HepG2 (cell line): ENCODE measurements around the gene TGFBI. TPM values are rescaled to one million over a fixed set of nuclear protein-coding genes. Genes with fewer than 3 reads are reported as not detected.

Experiments
- ATAC-seq: fragments of 200-7000 bp; cut with Tn5 transposase; 3 replicates; pipeline ENCODE4 v1.9.1; 2020; ENCODE audit warnings: mild to moderate bottlenecking, moderate library complexity
- BruUV-seq: library from RNA; stranded (reverse); fragments of 400-500 nt; replicated peaks from 2 replicates; lab custom pipeline; 2021; lab: Mats Ljungman, UMichigan
- CTCF ChIA-PET: fragments of 300-600 bp; formaldehyde crosslinking; extraction: SDS; loops from one replicate; lab custom pipeline; 2021; ENCODE audit warnings: low total read pairs, inconsistent platforms, low intra/inter-chr PET ratio; lab: Yijun Ruan, JAX
- POLR2A ChIA-PET: fragments of 350-600 bp; sonication (Branson Sonifier 250); formaldehyde crosslinking; loops from one replicate; lab custom pipeline; 2020; ENCODE audit warnings: antibody characterized with exemption, inconsistent platforms; lab: Yijun Ruan, JAX
- DNase-seq: peaks from one replicate; pipeline ENCODE4 v3.0.0-alpha.2; 2015; ENCODE audit warnings: low spot score
- FAIRE-seq: peaks from 3 replicates; lab custom pipeline; 2011; peaks lifted over from hg19 to GRCh38; lab: Jason Lieb, UNC
- H2AFZ ChIP-seq: one replicate; pipeline ENCODE4 v1.6.1; 2011; ENCODE audit warnings: low read length, inconsistent platforms
- H3K27ac ChIP-seq: fragments of 300-600 bp; 3 replicates; pipeline ENCODE4 v1.8.0; 2011; ENCODE audit warnings: mixed run types, mild to moderate bottlenecking, mixed read lengths, low read length, inconsistent platforms; ENCODE audit not compliant: insufficient read depth; ENCODE audit errors: extremely low read length
- H3K27me3 ChIP-seq, 2 experiments: fragments of 200-600 bp in 1 of 2; 2 replicates in 1 of 2; 3 replicates in 1 of 2; pipeline versions ENCODE4 v1.6.0 to v1.8.0; 2011; ENCODE audit warnings: low read length in 2 of 2, mild to moderate bottlenecking in 2 of 2, moderate library complexity in 2 of 2, inconsistent platforms in 1 of 2; ENCODE audit not compliant: insufficient read depth in 2 of 2, control insufficient read depth in 1 of 2
- H3K36me3 ChIP-seq, 2 experiments: fragments of 200-600 bp in 1 of 2; replicated peaks in 1 of 2; 2 replicates in 1 of 2; 3 replicates in 1 of 2; pipeline versions ENCODE4 v1.5.1 to v1.8.0; 2011; ENCODE audit warnings: low read length in 2 of 2, inconsistent platforms in 1 of 2; ENCODE audit not compliant: insufficient read depth in 2 of 2, control insufficient read depth in 1 of 2
- H3K4me1 ChIP-seq: 2 replicates; pipeline ENCODE4 v1.5.1; 2012; ENCODE audit warnings: low read length, inconsistent platforms; ENCODE audit not compliant: insufficient read depth
- H3K4me2 ChIP-seq: 2 replicates; pipeline ENCODE4 v1.6.0; 2011; ENCODE audit warnings: low read depth, low read length, inconsistent platforms
- H3K4me3 ChIP-seq, 3 experiments: fragments of 200-600 bp in 1 of 3; sonication (generic), shearing (Covaris generic) in 1 of 3; replicated peaks in 1 of 3; 2 replicates each; pipeline ENCODE4 v1.5.1; 2011 to 2016; ENCODE audit warnings: low read length in 3 of 3, inconsistent platforms in 2 of 3, low read depth in 2 of 3, mild to moderate bottlenecking in 2 of 3, control low read depth in 1 of 3, mixed read lengths in 1 of 3; ENCODE audit not compliant: insufficient read depth in 1 of 3
- H3K79me2 ChIP-seq: one replicate; pipeline ENCODE4 v1.6.1; 2011; ENCODE audit warnings: low read length, inconsistent platforms; ENCODE audit not compliant: insufficient read depth
- H3K9ac ChIP-seq: 2 replicates; pipeline ENCODE4 v1.6.0; 2011; ENCODE audit warnings: mild to moderate bottlenecking, low read depth, low read length, inconsistent platforms; ENCODE audit not compliant: insufficient read depth
- H3K9me3 ChIP-seq: 2 replicates; pipeline ENCODE4 v1.5.1; 2012; ENCODE audit warnings: mild to moderate bottlenecking, low read length
- H4K20me1 ChIP-seq: 2 replicates; pipeline ENCODE4 v1.6.0; 2011; ENCODE audit warnings: inconsistent platforms, mild to moderate bottlenecking, low read length, moderate library complexity; ENCODE audit not compliant: insufficient read depth
- ARNT ChIP-seq: fragments of 450-650 bp; IDR thresholded peaks from 2 replicates; pipeline ENCODE4 v1.6.1; 2017
- CBFB ChIP-seq: sonication (generic); formaldehyde crosslinking; IDR thresholded peaks from 2 replicates; pipeline ENCODE4 v1.4.0; 2020; ENCODE audit warnings: missing genetic modification reagents
- CREM ChIP-seq, 2 experiments: sonication (generic) in 1 of 2; formaldehyde crosslinking in 1 of 2; IDR thresholded peaks; 2 replicates each; pipeline versions ENCODE4 v1.4.0 to v1.6.1; 2016 to 2020; ENCODE audit warnings: antibody characterized with exemption in 1 of 2, mild to moderate bottlenecking in 1 of 2, missing genetic modification reagents in 1 of 2
- GABPB1 ChIP-seq: IDR thresholded peaks from 2 replicates; pipeline ENCODE4 v1.6.1; 2016; ENCODE audit warnings: mild to moderate bottlenecking, missing genetic modification reagents, moderate library complexity, missing compliant biosample characterization
- GPN1 ChIP-seq: sonication (generic); formaldehyde crosslinking; IDR thresholded peaks from 2 replicates; pipeline ENCODE4 v1.5.1; 2020; ENCODE audit warnings: missing genetic modification reagents, borderline replicate concordance
- GZF1 ChIP-seq: sonication (generic); formaldehyde crosslinking; IDR thresholded peaks from 2 replicates; pipeline ENCODE4 v1.5.1; 2020; ENCODE audit warnings: mild to moderate bottlenecking, missing genetic modification reagents
- JARID2 ChIP-seq: sonication (generic); formaldehyde crosslinking; IDR thresholded peaks from 2 replicates; pipeline ENCODE4 v1.8.1; 2023; ENCODE audit warnings: missing genetic modification reagents, inconsistent platforms; ENCODE audit not compliant: insufficient replicate concordance
- MIXL1 ChIP-seq: IDR thresholded peaks from 2 replicates; pipeline ENCODE4 v1.6.1; 2016
- NFRKB ChIP-seq: fragments of 450-650 bp; IDR thresholded peaks from 2 replicates; pipeline ENCODE4 v1.6.1; 2017
- PHB2 ChIP-seq: fragments of 450-650 bp; IDR thresholded peaks from 2 replicates; pipeline ENCODE4 v1.6.1; 2018; ENCODE audit not compliant: partially characterized antibody
- SP140L ChIP-seq: sonication (generic); formaldehyde crosslinking; IDR thresholded peaks from 2 replicates; pipeline ENCODE4 v1.4.0; 2020; ENCODE audit warnings: missing genetic modification reagents, borderline replicate concordance
- TAF1 ChIP-seq: sonication (generic); formaldehyde crosslinking; IDR thresholded peaks from 2 replicates; pipeline ENCODE4 v1.4.0; 2020; ENCODE audit warnings: missing genetic modification reagents
- ZBTB4 ChIP-seq: sonication (generic); formaldehyde crosslinking; IDR thresholded peaks from 2 replicates; pipeline ENCODE4 v1.4.0; 2020; ENCODE audit warnings: missing genetic modification reagents, mild to moderate bottlenecking, borderline replicate concordance
- ZBTB49 ChIP-seq: sonication (generic); formaldehyde crosslinking; IDR thresholded peaks from 2 replicates; pipeline ENCODE4 v1.4.0; 2020; ENCODE audit warnings: missing genetic modification reagents, borderline replicate concordance
- ZFYVE20 ChIP-seq: sonication (generic); formaldehyde crosslinking; IDR thresholded peaks from 2 replicates; pipeline ENCODE4 v1.8.0; 2023; ENCODE audit warnings: low read depth, mild to moderate bottlenecking, moderate library complexity, missing genetic modification reagents, borderline replicate concordance
- ZMAT3 ChIP-seq: sonication (generic); formaldehyde crosslinking; conservative IDR thresholded peaks from 2 replicates; pipeline ENCODE4 v1.7.0; 2021; ENCODE audit warnings: missing genetic modification reagents
- ZNF3 ChIP-seq: IDR thresholded peaks from 2 replicates; pipeline ENCODE4 v1.7.0; 2017; ENCODE audit warnings: inconsistent platforms
- ZNF33B ChIP-seq: sonication (generic); formaldehyde crosslinking; IDR thresholded peaks from 2 replicates; pipeline ENCODE4 v1.5.1; 2020; ENCODE audit warnings: mild to moderate bottlenecking, missing genetic modification reagents
- ZNF567 ChIP-seq: sonication (generic); formaldehyde crosslinking; IDR thresholded peaks from 2 replicates; pipeline ENCODE4 v1.8.1; 2023; ENCODE audit warnings: mild to moderate bottlenecking, missing genetic modification reagents, borderline replicate concordance
- ZNF607 ChIP-seq: sonication (generic); formaldehyde crosslinking; IDR thresholded peaks from 2 replicates; pipeline ENCODE4 v1.5.1; 2020; ENCODE audit warnings: missing genetic modification reagents, mild to moderate bottlenecking, borderline replicate concordance
- WGBS: methylation state at CpG from one replicate; pipeline ENCODE4 v1.1.6; 2017; ENCODE audit warnings: low lambda C conversion rate; 5-methylcytosine and 5-hydroxymethylcytosine counted together
- in situ Hi-C: cut with HindIII; loops from 2 replicates; pipeline ENCODE4 v1.10.0; 2017; ENCODE audit warnings: low pct_unique_long_range_greater_than_20kb; ENCODE audit not compliant: extremely low pct_ligation_motif_present
- intact Hi-C: fragments of 100-400 bp; cut with micrococcal nuclease; formaldehyde crosslinking; loops from one replicate; pipeline ENCODE4 v1.10.0; 2022; ENCODE audit not compliant: unreplicated experiment
- polyA plus RNA-seq, 8 experiments: library from polyadenylated mRNA; depleted of rRNA in 3 of 8; stranded (reverse) in 7 of 8; unstranded in 1 of 8; fragments of >200 nt; fragmentation: Illumina TruSeq in 4 of 8; extraction: Trizol in 4 of 8; gene quantifications; 2 replicates each; pipeline versions ENCODE4 v1.2.1 to v1.2.3, GENCODE V29; 2011 to 2016; ENCODE audit warnings: low read depth in 4 of 8, missing spikeins in 1 of 8, mixed read lengths in 1 of 8; ENCODE audit not compliant: insufficient read depth in 1 of 8
- total RNA-seq, 5 experiments: library from RNA; depleted of rRNA; stranded (reverse); fragments of >200 nt; fragmentation: Illumina TruSeq; extraction: Trizol; gene quantifications; 2 replicates each; pipeline ENCODE4 v1.2.3, GENCODE V29; 2016; ENCODE audit warnings: low read depth in 1 of 5

Gene TGFBI
- total and polyA plus RNA-seq, 2 of the 13 experiments (the other 11 are each of a cell fraction or from before 2014, with no cell fraction given), result 275 to 457 TPM

- no peaks in the 10 kb centered on the region for H3K9me3 ChIP-seq
- H3K9ac ChIP-seq, result no peak overlapping the region
- WGBS, result 96% methylated on average over 3 of the region's 3 CpGs
- in situ Hi-C loops (no loop called here), intact Hi-C loops (no loop called here)
- no peak overlapping the region for H2AFZ ChIP-seq
- no peak for DNase-seq
- POLR2A ChIA-PET, result interaction anchor here (1.1 to 4.7 kb wide), 2 partner anchors 13 to 72 kb away, joined by 4 to 37 read pairs; no protein-coding TSS in a partner anchor
- no peak overlapping the region for H3K4me2 ChIP-seq
- CTCF ChIA-PET, result no interaction called here
- H3K4me1 ChIP-seq, result peaks cover 10% of the 10 kb centered on the region
- ATAC-seq, result no peak
- H3K36me3 ChIP-seq, result no peaks in the 10 kb centered on the region
- no peak overlapping the region for H3K27ac ChIP-seq
- no peak overlapping the region for H3K4me3 ChIP-seq
- no peaks in the 10 kb centered on the region for H3K27me3 ChIP-seq
- no peak for FAIRE-seq
- TF ChIP-seq GABPB1 (CRISPR knock-in tag) (no peak), NFRKB (no peak), ZNF607 (CRISPR knock-in tag) (no peak), ZNF33B (CRISPR knock-in tag) (no peak), TAF1 (CRISPR knock-in tag) (no peak), PHB2 (no peak), ZMAT3 (CRISPR knock-in tag) (no peak), GZF1 (CRISPR knock-in tag) (no peak), ZBTB49 (no peak), JARID2 (CRISPR knock-in tag) (no peak), MIXL1 (CRISPR knock-in tag) (no peak), ZFYVE20 (CRISPR knock-in tag) (no peak), CREM (IDR thresholded peaks at IDR 0.05) (no peak), CREM (CRISPR knock-in tag; IDR thresholded peaks at IDR 0.05) (no peak), ZBTB4 (CRISPR knock-in tag) (no peak), ZNF567 (CRISPR knock-in tag) (no peak), ZNF3 (CRISPR knock-in tag) (no peak), SP140L (CRISPR knock-in tag) (no peak), CBFB (CRISPR knock-in tag) (no peak), GPN1 (CRISPR knock-in tag) (no peak), ARNT (no peak)
- no peaks in the 10 kb centered on the region for H3K79me2 ChIP-seq
- H4K20me1 ChIP-seq, result no peaks in the 10 kb centered on the region
- no TSS peak for BruUV-seq
Observed at GRCh38 chr5:135986401-135986800, 42.4 kb upstream of the TGFBI start.
